GM19239 (cell line): ENCODE results near the gene ZNF516.
"Not testable (repeated sequence)": the region's sequence is repeated elsewhere in the genome, so short reads cannot be mapped to it uniquely, and the experiment has no call there.

Experiments used
- DNase-seq: peaks from one replicate; pipeline ENCODE4 v3.0.0; 2011; ENCODE audit warnings: low spot score; ENCODE audit not compliant: insufficient read length
- FAIRE-seq: peaks from 2 replicates; lab custom pipeline; 2011; peaks lifted over from hg19 to GRCh38; lab: Jason Lieb, UNC

The ZNF516 gene

GRCh38 chr18:76475450-76476194 is 19.4 kb downstream of the ZNF516 start:
- FAIRE-seq, result no peak

GRCh38 chr18:76474824-76475223 is 20.2 kb downstream of the ZNF516 start:
- DNase-seq (no peak), FAIRE-seq (peak; percentile 40)

More at GRCh38 chr18:76475450-76476194, 19.4 kb downstream of the ZNF516 start:
- no peak for DNase-seq

GRCh38 chr18:76473521-76473920 is 21.5 kb downstream of the ZNF516 start:
- FAIRE-seq, DNase-seq: not testable (repeated sequence)

GRCh38 chr18:76472829-76473228 is 22.2 kb downstream of the ZNF516 start:
- no peak for DNase-seq
- no peak for FAIRE-seq

GRCh38 chr18:76471593-76471992 is 23.4 kb downstream of the ZNF516 start:
- FAIRE-seq (no peak), DNase-seq (no peak)

GRCh38 chr18:76468345-76469304 is 26.4 kb downstream of the ZNF516 start:
- FAIRE-seq (peak; percentile 53), DNase-seq (no peak)

GRCh38 chr18:76467371-76468190 is 27.5 kb downstream of the ZNF516 start:
- DNase-seq (no peak), FAIRE-seq (peak; percentile 61)

- no peak for FAIRE-seq
- no peak for DNase-seq
Observed at GRCh38 chr18:76466410-76466991, 28.5 kb downstream of the ZNF516 start.

- DNase-seq (no peak), FAIRE-seq (no peak)
Observed at GRCh38 chr18:76465630-76466409, 29.2 kb downstream of the ZNF516 start.

- no peak for DNase-seq
- no peak for FAIRE-seq
Observed at GRCh38 chr18:76464281-76465259, 30.5 kb downstream of the ZNF516 start.

GRCh38 chr18:76463872-76464271 is 31.2 kb downstream of the ZNF516 start:
- no peak for FAIRE-seq
- no peak for DNase-seq

- no peak for DNase-seq
- no peak for FAIRE-seq
Observed at GRCh38 chr18:76463358-76463757, 31.7 kb downstream of the ZNF516 start.

- no peak for FAIRE-seq
- DNase-seq, result no peak
Observed at GRCh38 chr18:76462326-76462694, 32.7 kb downstream of the ZNF516 start.

- no peak for DNase-seq
- FAIRE-seq, result no peak
Observed at GRCh38 chr18:76461692-76462325, 33.2 kb downstream of the ZNF516 start.

GRCh38 chr18:76461148-76461547 is 33.9 kb downstream of the ZNF516 start:
- no peak for DNase-seq
- FAIRE-seq, result no peak

GRCh38 chr18:76460482-76460881 is 34.6 kb downstream of the ZNF516 start:
- FAIRE-seq (no peak), DNase-seq (no peak)

- no peak for DNase-seq
Observed at GRCh38 chr18:76459687-76460350, 35.2 kb downstream of the ZNF516 start.

More at GRCh38 chr18:76459687-76460350, 35.2 kb downstream of the ZNF516 start:
- no peak for FAIRE-seq
